ENCODE data around the gene FAM219B. TPM values are rescaled to one million over a fixed set of nuclear protein-coding genes. Genes with fewer than 3 reads are reported as not detected.

FAM219B gene
- total RNA-seq, 1 experiment from 2014 or later = 64.3 TPM

Other genes with a start within 250 kb of the FAM219B start
- gene EDC3, start 210.8 kb downstream of the FAM219B start, total RNA-seq (2021; ENCODE audit: unreplicated experiment) = 45.1 TPM
- 1.5 TPM for gene CYP1A1, start 181.3 kb downstream of the FAM219B start, total RNA-seq (2021; ENCODE audit: unreplicated experiment)
- gene CYP1A2, start 158.0 kb downstream of the FAM219B start, total RNA-seq (2021; ENCODE audit: unreplicated experiment) = not detected
- 72.2 TPM for gene CSK, start 124.8 kb downstream of the FAM219B start, total RNA-seq (2021; ENCODE audit: unreplicated experiment)
- 0.17 TPM for gene LMAN1L, start 94.0 kb downstream of the FAM219B start, total RNA-seq (2021; ENCODE audit: unreplicated experiment)
- not detected for gene CPLX3, start 80.2 kb downstream of the FAM219B start, total RNA-seq (2021; ENCODE audit: unreplicated experiment)
- gene ULK3, start 63.7 kb downstream of the FAM219B start, total RNA-seq (2021; ENCODE audit: unreplicated experiment) = 48.4 TPM
- 55.8 TPM for gene SCAMP2, start 33.5 kb downstream of the FAM219B start, total RNA-seq (2021; ENCODE audit: unreplicated experiment)
- 49.7 TPM for gene MPI, start 16.8 kb downstream of the FAM219B start, total RNA-seq (2021; ENCODE audit: unreplicated experiment)
- 307 TPM for gene COX5A, start 31.2 kb upstream of the FAM219B start, total RNA-seq (2021; ENCODE audit: unreplicated experiment)
- 5.9 TPM for gene RPP25, start 49.9 kb upstream of the FAM219B start, total RNA-seq (2021; ENCODE audit: unreplicated experiment)
- 6.2 TPM for gene SCAMP5, start 88.7 kb upstream of the FAM219B start, total RNA-seq (2021; ENCODE audit: unreplicated experiment)
- gene PPCDC, start 116.7 kb upstream of the FAM219B start, total RNA-seq (2021; ENCODE audit: unreplicated experiment) = 18.0 TPM

Measured in HCT116 (cell line).